ENCODE measurements around the gene SFSWAP. TPM values are rescaled to one million over a fixed set of nuclear protein-coding genes. Genes with fewer than 3 reads are reported as not detected.

SFSWAP gene
- total and polyA plus RNA-seq, 2 experiments from 2014 or later: 21.4 to 25.1 TPM

DNA sequence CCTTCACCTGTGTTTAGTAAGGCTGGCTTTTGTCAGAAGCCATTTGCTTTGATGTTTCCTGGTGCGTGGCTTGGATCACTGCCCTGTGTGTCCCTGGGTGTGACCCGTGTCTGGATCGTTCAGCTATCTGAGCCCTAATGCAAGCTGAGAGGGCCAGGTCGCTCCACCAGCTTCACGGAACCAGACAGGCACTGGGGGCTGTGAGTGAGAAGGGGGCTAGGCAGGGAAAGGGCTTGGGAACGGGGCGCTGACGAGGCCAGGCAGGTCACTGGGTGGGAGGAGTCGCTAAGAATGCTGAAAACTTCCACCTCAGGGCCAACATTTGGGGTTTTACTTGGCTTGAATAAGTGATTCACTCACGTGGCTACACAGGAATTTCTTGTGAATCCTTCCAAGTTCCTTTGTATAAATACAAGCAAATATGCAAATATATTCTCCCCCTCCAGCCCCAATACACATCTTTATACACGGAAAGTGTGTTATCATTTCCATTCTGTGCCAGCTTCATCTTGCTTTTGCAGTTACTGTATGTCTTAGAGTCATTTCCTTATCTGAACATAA is 93.2 kb downstream of the SFSWAP start:
- no peak overlapping the region for H2AFZ ChIP-seq
- H3K9me2 ChIP-seq (replicated peaks; ENCODE audit: insufficient read depth): no peaks in the 10 kb centered on the region
- TF ChIP-seq, protein P1, sequence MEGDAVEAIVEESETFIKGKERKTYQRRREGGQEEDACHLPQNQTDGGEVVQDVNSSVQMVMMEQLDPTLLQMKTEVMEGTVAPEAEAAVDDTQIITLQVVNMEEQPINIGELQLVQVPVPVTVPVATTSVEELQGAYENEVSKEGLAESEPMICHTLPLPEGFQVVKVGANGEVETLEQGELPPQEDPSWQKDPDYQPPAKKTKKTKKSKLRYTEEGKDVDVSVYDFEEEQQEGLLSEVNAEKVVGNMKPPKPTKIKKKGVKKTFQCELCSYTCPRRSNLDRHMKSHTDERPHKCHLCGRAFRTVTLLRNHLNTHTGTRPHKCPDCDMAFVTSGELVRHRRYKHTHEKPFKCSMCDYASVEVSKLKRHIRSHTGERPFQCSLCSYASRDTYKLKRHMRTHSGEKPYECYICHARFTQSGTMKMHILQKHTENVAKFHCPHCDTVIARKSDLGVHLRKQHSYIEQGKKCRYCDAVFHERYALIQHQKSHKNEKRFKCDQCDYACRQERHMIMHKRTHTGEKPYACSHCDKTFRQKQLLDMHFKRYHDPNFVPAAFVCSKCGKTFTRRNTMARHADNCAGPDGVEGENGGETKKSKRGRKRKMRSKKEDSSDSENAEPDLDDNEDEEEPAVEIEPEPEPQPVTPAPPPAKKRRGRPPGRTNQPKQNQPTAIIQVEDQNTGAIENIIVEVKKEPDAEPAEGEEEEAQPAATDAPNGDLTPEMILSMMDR (IDR thresholded peaks at IDR 0.05; ENCODE audit: poor library complexity): no peak
- TF ChIP-seq EZH2 (IDR thresholded peaks at IDR 0.05; ENCODE audit: borderline replicate concordance): no peak
- TF ChIP-seq EZH2phosphoT487 (IDR thresholded peaks at IDR 0.05; ENCODE audit: low read depth, severe bottlenecking, unreplicated experiment): no peak
- no peak overlapping the region for H3K4me3 ChIP-seq
- H3K27ac ChIP-seq: no peak overlapping the region
- no peaks in the 10 kb centered on the region for H3K9me3 ChIP-seq (ENCODE audit: low read depth)
- H3K79me2 ChIP-seq: no peaks in the 10 kb centered on the region
- H3K36me3 ChIP-seq (replicated peaks; ENCODE audit: insufficient read depth, low read depth): no peaks in the 10 kb centered on the region
- H3K4me2 ChIP-seq: no peak overlapping the region
- H4K20me1 ChIP-seq (ENCODE audit: insufficient read depth, poor library complexity, severe bottlenecking): no peaks in the 10 kb centered on the region
- H3K4me1 ChIP-seq (ENCODE audit: insufficient read depth): no peaks in the 10 kb centered on the region
- WGBS (ENCODE audit: low lambda C conversion rate, missing lambda C conversion rate): 66% methylated on average over 11 of the region's 11 CpGs
- DNase-seq (ENCODE audit: low spot score): no peak
- H3K27me3 ChIP-seq: no peaks in the 10 kb centered on the region

DNA sequence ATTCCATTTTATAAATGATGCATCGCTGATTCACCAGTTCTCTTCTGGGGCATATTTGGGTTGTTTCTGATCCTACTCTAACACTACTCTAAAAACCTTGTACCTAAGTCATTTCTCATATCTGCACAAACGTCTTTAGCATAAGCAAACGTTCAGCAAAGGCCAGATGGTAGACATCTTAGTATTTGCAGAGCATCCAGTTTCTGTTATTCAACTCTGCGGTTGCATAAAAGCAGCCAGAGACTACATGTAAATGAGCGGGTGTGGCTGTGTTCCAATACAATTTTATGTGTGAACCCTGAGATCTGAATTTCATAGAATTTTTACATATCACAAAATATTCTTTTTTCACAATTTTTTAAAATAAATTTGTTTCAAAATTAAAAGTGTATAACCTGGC is 94.5 kb downstream of the SFSWAP start:
- Histone ChIP-seq H3K36me3 (replicated peaks; ENCODE audit: insufficient read depth, low read depth) (no peaks in the 10 kb centered on the region), H3K4me2 (no peak overlapping the region), H3K27ac (no peak overlapping the region), H2AFZ (no peak overlapping the region), H3K27me3 (no peaks in the 10 kb centered on the region), H3K9me2 (replicated peaks; ENCODE audit: insufficient read depth) (no peaks in the 10 kb centered on the region), H3K4me3 (no peak overlapping the region), H3K9me3 (ENCODE audit: low read depth) (no peaks in the 10 kb centered on the region), H3K4me1 (ENCODE audit: insufficient read depth) (no peaks in the 10 kb centered on the region), H3K79me2 (no peaks in the 10 kb centered on the region), H4K20me1 (ENCODE audit: insufficient read depth, poor library complexity, severe bottlenecking) (no peaks in the 10 kb centered on the region)
- TF ChIP-seq EZH2 (IDR thresholded peaks at IDR 0.05; ENCODE audit: borderline replicate concordance): no peak
- TF ChIP-seq, protein P1 (IDR thresholded peaks at IDR 0.05; ENCODE audit: poor library complexity): no peak
- TF ChIP-seq EZH2phosphoT487 (IDR thresholded peaks at IDR 0.05; ENCODE audit: low read depth, severe bottlenecking, unreplicated experiment): no peak
- 85% methylated on average over 5 of the region's 5 CpGs for WGBS (ENCODE audit: low lambda C conversion rate, missing lambda C conversion rate)
- DNase-seq (ENCODE audit: low spot score): no peak

DNA sequence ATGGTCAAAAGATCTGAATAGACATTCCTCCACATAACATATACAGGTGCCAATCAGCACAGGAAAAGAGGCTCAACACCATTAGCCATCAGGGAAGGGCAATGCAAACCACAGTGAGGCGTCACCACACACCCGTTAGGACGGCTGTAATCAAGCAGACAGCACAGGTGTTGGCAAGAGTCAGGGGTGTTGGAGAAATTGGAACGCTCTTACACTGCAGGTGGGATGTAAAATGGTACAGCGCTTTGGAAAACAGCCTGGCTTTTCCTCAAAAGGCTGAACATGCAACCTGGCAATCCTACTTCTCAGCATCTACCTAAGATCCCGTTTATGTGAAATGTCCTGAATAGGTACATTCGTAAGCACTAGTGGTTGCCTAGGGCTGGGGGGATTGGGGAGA is 95.8 kb downstream of the SFSWAP start:
- Histone ChIP-seq H3K79me2 (no peaks in the 10 kb centered on the region), H4K20me1 (ENCODE audit: insufficient read depth, poor library complexity, severe bottlenecking) (no peaks in the 10 kb centered on the region), H3K9me3 (ENCODE audit: low read depth) (no peaks in the 10 kb centered on the region), H3K27ac (no peak overlapping the region), H3K4me1 (ENCODE audit: insufficient read depth) (no peaks in the 10 kb centered on the region), H3K9me2 (replicated peaks; ENCODE audit: insufficient read depth) (no peaks in the 10 kb centered on the region), H3K4me3 (no peak overlapping the region), H2AFZ (no peak overlapping the region), H3K36me3 (replicated peaks; ENCODE audit: insufficient read depth, low read depth) (no peaks in the 10 kb centered on the region), H3K27me3 (no peaks in the 10 kb centered on the region), H3K4me2 (no peak overlapping the region)
- no peak for DNase-seq (ENCODE audit: low spot score)
- no peak for TF ChIP-seq EZH2phosphoT487 (IDR thresholded peaks at IDR 0.05; ENCODE audit: low read depth, severe bottlenecking, unreplicated experiment)
- TF ChIP-seq, protein P1 (IDR thresholded peaks at IDR 0.05; ENCODE audit: poor library complexity): no peak
- 88% methylated on average over 7 of the region's 7 CpGs for WGBS (ENCODE audit: low lambda C conversion rate, missing lambda C conversion rate)

All from hepatocyte (in vitro differentiated cells).